GM12878 (cell line): ENCODE measurements around the gene TCIRG1. TPM values are rescaled to one million over a fixed set of nuclear protein-coding genes. Genes with fewer than 3 reads are reported as not detected.

ENCODE experiments used
- BCL3 ChIP-seq: IDR thresholded peaks from 2 replicates; pipeline ENCODE4 v1.6.1; 2011; ENCODE audit warnings: borderline replicate concordance, low read depth, mild to moderate bottlenecking, moderate library complexity, low read length; ENCODE audit not compliant: insufficient read depth, poor library complexity, severe bottlenecking
- CBX5 ChIP-seq: sonication (generic); IDR thresholded peaks from 2 replicates; pipeline ENCODE4 v1.6.1; 2016; ENCODE audit warnings: low read depth, moderate library complexity, mild to moderate bottlenecking, inconsistent platforms
- CREB1 ChIP-seq: IDR thresholded peaks from 2 replicates; pipeline ENCODE4 v1.6.1; 2012; ENCODE audit warnings: low read depth, mild to moderate bottlenecking, inconsistent platforms
- CTCF ChIP-seq, 3 experiments: IDR thresholded peaks in 2 of 3; conservative IDR thresholded peaks in 1 of 3; 2 replicates each; pipeline ENCODE4 v1.5.1; 2011; ENCODE audit warnings: low read depth in 3 of 3, low read length in 3 of 3, mild to moderate bottlenecking in 3 of 3, control low read depth in 2 of 3, moderate library complexity in 2 of 3, inconsistent platforms in 1 of 3, mixed read lengths in 1 of 3; ENCODE audit not compliant: control insufficient read depth in 2 of 3, insufficient read depth in 1 of 3; ENCODE audit errors: extremely low read depth in 1 of 3
- FOS ChIP-seq: IDR thresholded peaks from 3 replicates; pipeline ENCODE4 v1.6.1; 2011; ENCODE audit warnings: borderline replicate concordance; ENCODE audit not compliant: insufficient read length; ENCODE audit errors: extremely low read depth
- HCFC1 ChIP-seq: fragments of 150-350 bp; IDR thresholded peaks from 2 replicates; pipeline ENCODE4 v1.6.1; 2014; ENCODE audit warnings: low read length
- HDGF ChIP-seq: fragments of 450-650 bp; IDR thresholded peaks from 2 replicates; pipeline ENCODE4 v1.6.1; 2016; ENCODE audit warnings: antibody characterized with exemption
- KDM1A ChIP-seq: fragments of 200-600 bp; sonication (generic); IDR thresholded peaks from 2 replicates; pipeline ENCODE4 v1.6.1; 2016; ENCODE audit warnings: borderline replicate concordance
- NR2F1 ChIP-seq: fragments of 450-650 bp; conservative IDR thresholded peaks from 2 replicates; pipeline ENCODE4 v1.6.1; 2017; ENCODE audit warnings: mild to moderate bottlenecking
- PAX5 ChIP-seq: IDR thresholded peaks from 2 replicates; pipeline ENCODE4 v1.6.1; 2011; ENCODE audit warnings: low read depth, low read length, borderline replicate concordance
- POU2F2 ChIP-seq: IDR thresholded peaks from 3 replicates; pipeline ENCODE4 v1.6.1; 2011; ENCODE audit warnings: low read depth, mild to moderate bottlenecking, low read length, borderline replicate concordance
- RAD21 ChIP-seq: IDR thresholded peaks from 2 replicates; pipeline ENCODE4 v1.6.1; 2011; ENCODE audit warnings: mild to moderate bottlenecking, low read depth, low read length, moderate library complexity; ENCODE audit not compliant: insufficient read depth
- SKIL ChIP-seq: fragments of 450-650 bp; IDR thresholded peaks from 2 replicates; pipeline ENCODE4 v1.6.1; 2017; ENCODE audit warnings: mild to moderate bottlenecking, low read depth, inconsistent platforms; ENCODE audit not compliant: poor library complexity, severe bottlenecking
- SMAD1 ChIP-seq: fragments of 450-650 bp; IDR thresholded peaks from 2 replicates; pipeline ENCODE4 v1.6.1; 2018; ENCODE audit warnings: mild to moderate bottlenecking, low read depth; ENCODE audit not compliant: partially characterized antibody
- TCF12 ChIP-seq: IDR thresholded peaks from 2 replicates; pipeline ENCODE4 v1.6.1; 2011; ENCODE audit warnings: low read depth, mild to moderate bottlenecking, low read length
- ZBED1 ChIP-seq: IDR thresholded peaks from 2 replicates; pipeline ENCODE4 v1.6.1; 2016; ENCODE audit warnings: borderline replicate concordance
- polyA plus RNA-seq, 11 experiments: library from polyadenylated mRNA; depleted of rRNA in 4 of 11; unstranded in 6 of 11; stranded (reverse) in 5 of 11; fragments of >200 nt; fragmentation: Nextera tagmentation in 4 of 11; fragmentation: Illumina TruSeq in 1 of 11; extraction: Ambion mirVana in 4 of 11; extraction: Trizol in 1 of 11; gene quantifications; 1 replicate in 1 of 11; 2 replicates in 10 of 11; pipeline versions ENCODE4 v1.2.1 to v1.2.3, GENCODE V29; 2011 to 2016; ENCODE audit warnings: inconsistent platforms in 2 of 11, missing spikeins in 2 of 11, low read depth in 1 of 11
- total RNA-seq, 4 experiments: library from RNA; depleted of rRNA in 3 of 4; stranded (reverse); fragments of >200 nt in 3 of 4; fragmentation: Illumina TruSeq in 1 of 4; extraction: Trizol in 1 of 4; gene quantifications; 2 replicates each; pipeline versions ENCODE4 v1.2.1 to v1.2.3, GENCODE V29; 2013 to 2021
- TF ChIP-seq, protein P1 (sequence below): fragments of 450-650 bp; formaldehyde crosslinking; IDR thresholded peaks from 2 replicates; pipeline ENCODE4 v1.5.0; 2022; ENCODE audit warnings: mild to moderate bottlenecking, missing genetic modification characterization
- TF ChIP-seq, protein P2 (sequence below): IDR thresholded peaks from 2 replicates; pipeline ENCODE4 v1.6.1; 2012; ENCODE audit warnings: low read length, inconsistent platforms

The TCIRG1 gene
- total and polyA plus RNA-seq, 10 of the 15 experiments (the other 5 are each of a cell fraction or from before 2014, with no cell fraction given), result 0.76 to 218 (median 87.4) TPM

- no peak for TF ChIP-seq CBX5
- no peak for TF ChIP-seq HCFC1
- TF ChIP-seq NR2F1, result peak; percentile 66; the same call in 1 of the 2 replicates
- peak; percentile 32 for TF ChIP-seq SMAD1
- TF ChIP-seq ZBED1, result no peak
- no peak for TF ChIP-seq TCF12
- TF ChIP-seq, protein P1, sequence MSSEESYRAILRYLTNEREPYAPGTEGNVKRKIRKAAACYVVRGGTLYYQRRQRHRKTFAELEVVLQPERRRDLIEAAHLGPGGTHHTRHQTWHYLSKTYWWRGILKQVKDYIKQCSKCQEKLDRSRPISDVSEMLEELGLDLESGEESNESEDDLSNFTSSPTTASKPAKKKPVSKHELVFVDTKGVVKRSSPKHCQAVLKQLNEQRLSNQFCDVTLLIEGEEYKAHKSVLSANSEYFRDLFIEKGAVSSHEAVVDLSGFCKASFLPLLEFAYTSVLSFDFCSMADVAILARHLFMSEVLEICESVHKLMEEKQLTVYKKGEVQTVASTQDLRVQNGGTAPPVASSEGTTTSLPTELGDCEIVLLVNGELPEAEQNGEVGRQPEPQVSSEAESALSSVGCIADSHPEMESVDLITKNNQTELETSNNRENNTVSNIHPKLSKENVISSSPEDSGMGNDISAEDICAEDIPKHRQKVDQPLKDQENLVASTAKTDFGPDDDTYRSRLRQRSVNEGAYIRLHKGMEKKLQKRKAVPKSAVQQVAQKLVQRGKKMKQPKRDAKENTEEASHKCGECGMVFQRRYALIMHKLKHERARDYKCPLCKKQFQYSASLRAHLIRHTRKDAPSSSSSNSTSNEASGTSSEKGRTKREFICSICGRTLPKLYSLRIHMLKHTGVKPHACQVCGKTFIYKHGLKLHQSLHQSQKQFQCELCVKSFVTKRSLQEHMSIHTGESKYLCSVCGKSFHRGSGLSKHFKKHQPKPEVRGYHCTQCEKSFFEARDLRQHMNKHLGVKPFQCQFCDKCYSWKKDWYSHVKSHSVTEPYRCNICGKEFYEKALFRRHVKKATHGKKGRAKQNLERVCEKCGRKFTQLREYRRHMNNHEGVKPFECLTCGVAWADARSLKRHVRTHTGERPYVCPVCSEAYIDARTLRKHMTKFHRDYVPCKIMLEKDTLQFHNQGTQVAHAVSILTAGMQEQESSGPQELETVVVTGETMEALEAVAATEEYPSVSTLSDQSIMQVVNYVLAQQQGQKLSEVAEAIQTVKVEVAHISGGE (CRISPR knock-in tag), result no peak
- TF ChIP-seq POU2F2, result no peak
- TF ChIP-seq, protein P2, sequence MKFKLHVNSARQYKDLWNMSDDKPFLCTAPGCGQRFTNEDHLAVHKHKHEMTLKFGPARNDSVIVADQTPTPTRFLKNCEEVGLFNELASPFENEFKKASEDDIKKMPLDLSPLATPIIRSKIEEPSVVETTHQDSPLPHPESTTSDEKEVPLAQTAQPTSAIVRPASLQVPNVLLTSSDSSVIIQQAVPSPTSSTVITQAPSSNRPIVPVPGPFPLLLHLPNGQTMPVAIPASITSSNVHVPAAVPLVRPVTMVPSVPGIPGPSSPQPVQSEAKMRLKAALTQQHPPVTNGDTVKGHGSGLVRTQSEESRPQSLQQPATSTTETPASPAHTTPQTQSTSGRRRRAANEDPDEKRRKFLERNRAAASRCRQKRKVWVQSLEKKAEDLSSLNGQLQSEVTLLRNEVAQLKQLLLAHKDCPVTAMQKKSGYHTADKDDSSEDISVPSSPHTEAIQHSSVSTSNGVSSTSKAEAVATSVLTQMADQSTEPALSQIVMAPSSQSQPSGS, result no peak
- TF ChIP-seq PAX5, result no peak
- peak; percentile 8; the same call in 1 of the 2 replicates for TF ChIP-seq CREB1
- TF ChIP-seq RAD21, result no peak
- TF ChIP-seq SKIL, result peak; percentile 51
- TF ChIP-seq FOS, result no peak
- no peak for TF ChIP-seq KDM1A
- no peak for TF ChIP-seq HDGF
- TF ChIP-seq BCL3, result no peak
- no peak for TF ChIP-seq CTCF (IDR thresholded peaks at IDR 0.05 in 2 of 3, conservative IDR thresholded peaks at IDR 0.05 in 1 of 3; ENCODE audit: control insufficient read depth in 2 of 3, extremely low read depth in 1 of 3, insufficient read depth in 1 of 3, low read depth in 3 of 3, low read length in 3 of 3)
Observed at GRCh38 chr11:68099474-68100405, 60.9 kb downstream of the TCIRG1 start (continued).
